HG02973 (cell line): ENCODE measurements around the gene SCMH1.

Experiments used
- ATAC-seq: cut with Tn5 transposase; IDR thresholded peaks from one replicate; pipeline ENCODE4 v1.9.1; 2021; ENCODE audit warnings: moderate library complexity; ENCODE audit not compliant: unreplicated experiment

The SCMH1 gene

GRCh38 chr1:41013024-41013423 lies 229.1 kb downstream of the SCMH1 start:
- no peak for ATAC-seq

GRCh38 chr1:41010345-41010744 lies 231.8 kb downstream of the SCMH1 start:
- no peak for ATAC-seq

GRCh38 chr1:41009466-41009865 lies 232.6 kb downstream of the SCMH1 start:
- no peak for ATAC-seq

GRCh38 chr1:41006942-41007865 lies 234.9 kb downstream of the SCMH1 start:
- no peak for ATAC-seq

GRCh38 chr1:41005876-41006275 lies 236.2 kb downstream of the SCMH1 start:
- no peak for ATAC-seq

- peak; percentile 94 for ATAC-seq
Measured at GRCh38 chr1:41003640-41004220, 238.4 kb downstream of the SCMH1 start.

GRCh38 chr1:41003127-41003639 lies 238.9 kb downstream of the SCMH1 start:
- no peak for ATAC-seq

GRCh38 chr1:40998668-40999067 lies 243.4 kb downstream of the SCMH1 start:
- ATAC-seq, result no peak

- ATAC-seq, result no peak
Measured at GRCh38 chr1:40997096-40997495, 245.0 kb downstream of the SCMH1 start.

DNA sequence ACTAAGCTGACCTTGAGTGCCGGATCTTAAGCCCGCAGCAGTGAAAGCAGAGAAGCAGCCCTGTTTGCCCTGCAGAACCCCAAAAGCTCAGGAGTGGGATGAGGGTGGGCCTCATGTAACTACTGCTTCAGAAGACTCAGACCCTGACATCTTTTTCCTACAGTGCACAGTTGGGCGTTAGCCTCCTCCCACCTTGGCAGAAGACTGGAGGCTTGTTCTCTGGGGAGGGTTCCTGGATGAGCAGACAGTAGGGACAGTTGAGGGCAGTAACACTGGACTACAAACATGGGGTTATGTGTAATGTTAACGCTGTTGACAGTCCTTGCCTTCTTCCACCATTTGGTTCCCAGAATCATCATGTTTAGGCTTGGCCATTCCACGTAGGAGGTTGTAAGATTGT lies 253.0 kb downstream of the SCMH1 start:
- no peak for ATAC-seq

GRCh38 chr1:40988280-40988679 lies 253.8 kb downstream of the SCMH1 start:
- no peak for ATAC-seq

DNA sequence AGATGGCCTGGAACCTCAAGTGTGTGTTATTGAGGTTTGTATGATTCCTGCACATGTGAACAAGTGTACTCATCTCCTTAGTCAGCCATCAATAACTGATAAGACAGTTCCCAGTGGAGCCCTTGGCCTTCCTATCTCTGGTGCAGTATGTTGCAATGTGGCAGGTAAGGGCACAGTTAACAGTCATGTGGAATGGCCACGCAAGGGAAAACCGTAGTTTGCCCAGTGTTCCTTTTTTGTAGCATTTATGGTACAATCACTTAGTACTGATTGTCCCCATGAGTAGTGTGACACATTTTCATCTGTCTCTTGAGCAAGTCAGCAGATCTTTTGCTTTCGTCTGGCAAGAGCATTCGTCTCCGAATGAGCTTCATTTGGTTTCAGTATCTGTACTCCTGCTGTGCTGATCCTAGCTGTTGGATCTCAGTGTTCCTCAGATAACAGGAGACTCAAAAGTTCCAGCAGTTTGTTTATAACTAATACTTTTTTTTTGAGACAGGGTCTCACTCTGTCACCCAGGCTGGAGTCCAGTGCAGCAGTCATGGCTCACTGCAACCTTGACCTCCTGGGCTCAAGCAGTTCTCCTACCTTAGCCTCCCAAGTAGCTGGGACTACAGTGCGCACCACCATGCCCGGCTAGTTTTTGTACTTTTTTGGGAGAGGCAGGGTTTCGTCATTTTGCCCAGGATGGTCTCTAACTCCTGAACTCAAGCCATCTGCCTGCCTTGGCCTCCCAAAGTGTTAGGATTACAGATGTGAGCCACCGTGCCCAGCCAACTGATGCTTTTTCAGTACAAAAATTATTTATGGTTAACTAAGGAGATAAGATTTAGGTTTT lies 254.4 kb downstream of the SCMH1 start:
- no peak for ATAC-seq

GRCh38 chr1:40986956-40987355 lies 255.2 kb downstream of the SCMH1 start:
- no peak for ATAC-seq

- ATAC-seq, result no peak
Measured at GRCh38 chr1:40986328-40986783, 255.8 kb downstream of the SCMH1 start.

GRCh38 chr1:40985875-40986274 lies 256.2 kb downstream of the SCMH1 start:
- no peak for ATAC-seq

GRCh38 chr1:40985161-40985560 lies 256.9 kb downstream of the SCMH1 start:
- no peak for ATAC-seq

GRCh38 chr1:40984531-40984930 lies 257.6 kb downstream of the SCMH1 start:
- ATAC-seq, result no peak

GRCh38 chr1:40984066-40984465 lies 258.0 kb downstream of the SCMH1 start:
- no peak for ATAC-seq

DNA sequence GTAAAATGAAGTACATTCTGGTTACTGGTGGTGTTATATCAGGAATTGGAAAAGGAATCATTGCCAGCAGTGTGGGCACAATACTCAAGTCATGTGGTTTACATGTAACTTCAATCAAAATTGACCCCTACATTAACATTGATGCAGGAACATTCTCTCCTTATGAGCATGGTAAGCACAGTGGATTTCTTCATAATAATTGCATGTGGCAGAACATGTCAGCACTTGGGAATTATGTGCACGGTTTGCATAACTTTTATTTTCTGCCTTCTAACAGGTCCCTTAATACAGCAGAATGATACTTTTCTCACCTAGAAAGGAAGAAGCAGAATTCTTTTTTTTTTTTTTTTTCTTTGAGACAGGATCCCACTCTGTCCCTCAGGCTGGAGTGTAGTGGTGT lies 258.8 kb downstream of the SCMH1 start:
- ATAC-seq, result no peak

DNA sequence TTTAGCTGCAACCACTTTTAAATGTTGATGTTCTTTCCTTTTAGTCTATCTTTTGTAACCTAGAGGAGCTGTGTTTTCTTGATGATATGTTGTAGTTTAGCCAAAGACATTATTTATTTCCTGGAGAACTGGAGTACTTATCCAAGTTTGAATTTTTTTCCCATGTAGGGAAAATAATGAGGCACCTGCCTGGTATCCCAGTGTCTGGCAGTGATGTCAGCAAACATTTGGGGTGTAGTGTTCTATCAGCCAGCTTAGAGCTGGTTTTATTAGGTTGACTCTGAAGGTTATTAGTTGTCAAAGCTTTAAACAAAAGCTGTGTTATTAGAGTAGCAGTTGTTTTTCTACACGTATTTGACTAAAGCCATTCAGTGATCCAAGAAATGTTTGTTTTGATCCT lies 259.4 kb downstream of the SCMH1 start:
- no peak for ATAC-seq
